ENCODE data around the gene ABCG2. TPM values are rescaled to one million over a fixed set of nuclear protein-coding genes. Genes with fewer than 3 reads are reported as not detected.

Gene ABCG2
- total RNA-seq (22.9 TPM), polyA plus RNA-seq (3.7 TPM)

DNA sequence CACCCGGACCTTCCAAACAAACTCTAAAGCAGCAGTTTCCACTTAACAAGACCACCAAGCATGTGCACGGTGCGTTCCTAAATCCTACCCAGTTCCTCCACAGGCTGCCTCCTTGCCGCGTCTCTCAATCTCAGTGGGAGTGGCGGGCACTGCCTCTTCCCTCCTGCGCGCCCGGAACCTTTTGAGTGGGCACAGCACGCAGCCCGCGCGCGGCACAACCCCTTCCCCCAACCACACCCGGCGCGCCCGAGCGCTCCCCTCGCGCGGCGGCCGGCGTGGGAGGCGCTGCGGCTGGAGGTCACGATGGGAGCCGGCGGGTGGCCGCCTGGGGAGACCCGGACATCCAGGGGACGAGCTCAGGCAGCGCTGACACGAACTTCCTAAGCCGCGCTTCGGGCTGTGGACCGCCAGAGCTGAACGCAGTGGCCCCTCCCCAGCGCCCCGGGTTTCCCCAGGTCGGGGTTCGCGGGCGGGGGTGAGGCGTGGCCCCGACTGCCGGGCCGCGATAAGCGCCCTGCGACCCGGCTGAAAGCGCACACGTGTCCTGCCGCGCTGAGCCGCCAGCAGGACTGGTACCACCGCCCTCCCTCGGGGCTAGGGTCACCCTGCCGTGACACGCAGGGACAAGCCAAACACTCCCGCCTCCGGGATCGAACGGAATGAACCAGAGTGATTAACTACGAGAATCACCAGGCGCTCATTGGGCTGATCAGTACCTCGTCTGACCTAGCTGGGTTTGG, at the start of gene ABCG2:
TSS of gene ABCG2 (minus strand) at position 151 of the 740 bp plus-strand sequence. CDS start 18,644 bp downstream, outside the sequence.
- H3K4me3 ChIP-seq (ENCODE audit: low read depth, low read length): peak within 1 kb of the TSS; percentile 60
- H3K27ac ChIP-seq (ENCODE audit: low read depth): peak within 1 kb of the TSS; percentile 13
- DNase-seq (ENCODE audit: extremely low spot score): no peak
- under 1% methylated on average over 70 of the region's 70 CpGs for WGBS
- no peaks in the 10 kb centered on the region for H3K36me3 ChIP-seq (ENCODE audit: insufficient read depth)
- no peaks in the 10 kb centered on the region for H3K4me1 ChIP-seq (ENCODE audit: insufficient read depth)

DNA sequence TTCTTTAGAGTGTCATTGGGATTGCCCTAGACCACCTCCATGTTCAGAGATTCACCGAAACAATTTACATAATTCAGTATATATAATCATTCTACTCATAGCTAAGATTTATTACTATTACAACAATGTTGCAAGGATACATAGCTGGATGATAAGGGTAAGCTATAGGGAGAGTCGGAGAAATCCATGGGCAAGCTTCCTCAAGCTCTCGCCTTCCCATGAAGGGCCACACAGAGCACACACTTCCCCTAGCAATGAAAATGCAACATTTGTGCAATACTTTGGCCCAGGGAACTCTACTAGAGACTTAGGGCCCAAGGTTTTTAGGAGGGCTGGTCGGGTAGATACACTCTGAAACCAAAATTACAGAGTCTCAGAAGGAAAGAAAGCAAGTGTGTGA, 49.7 kb upstream of the ABCG2 start:
- Histone ChIP-seq H3K36me3 (ENCODE audit: insufficient read depth) (no peaks in the 10 kb centered on the region), H3K4me1 (ENCODE audit: insufficient read depth) (no peaks in the 10 kb centered on the region), H3K27ac (ENCODE audit: low read depth) (no peak overlapping the region), H3K4me3 (ENCODE audit: low read depth, low read length) (no peak overlapping the region)
- WGBS: 71% methylated on average over 4 of the region's 4 CpGs
- no peak for DNase-seq (ENCODE audit: extremely low spot score)

DNA sequence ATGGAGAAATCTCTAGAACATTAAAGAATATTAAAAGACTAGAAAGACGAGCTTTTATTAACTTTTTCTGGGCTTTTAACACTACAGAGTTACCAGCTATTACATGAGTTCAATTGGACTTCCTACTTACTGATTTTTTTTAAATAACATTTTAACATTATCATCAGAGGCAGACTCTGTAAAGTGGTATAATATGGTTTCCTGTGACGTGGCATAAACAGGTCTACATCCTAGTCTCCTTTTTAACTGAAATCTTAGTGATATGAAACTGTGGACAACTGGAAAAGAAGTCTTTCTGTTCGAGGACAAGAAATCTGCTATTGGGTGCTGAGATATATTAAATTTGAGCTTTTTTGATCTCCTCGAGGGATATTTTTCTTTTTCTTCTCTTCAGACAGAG, 48.7 kb upstream of the ABCG2 start:
- Histone ChIP-seq H3K4me1 (ENCODE audit: insufficient read depth) (no peaks in the 10 kb centered on the region), H3K36me3 (ENCODE audit: insufficient read depth) (no peaks in the 10 kb centered on the region), H3K27ac (ENCODE audit: low read depth) (no peak overlapping the region), H3K4me3 (ENCODE audit: low read depth, low read length) (no peak overlapping the region)
- DNase-seq (ENCODE audit: extremely low spot score): no peak
- WGBS: 88% methylated on average over 4 of the region's 4 CpGs

DNA sequence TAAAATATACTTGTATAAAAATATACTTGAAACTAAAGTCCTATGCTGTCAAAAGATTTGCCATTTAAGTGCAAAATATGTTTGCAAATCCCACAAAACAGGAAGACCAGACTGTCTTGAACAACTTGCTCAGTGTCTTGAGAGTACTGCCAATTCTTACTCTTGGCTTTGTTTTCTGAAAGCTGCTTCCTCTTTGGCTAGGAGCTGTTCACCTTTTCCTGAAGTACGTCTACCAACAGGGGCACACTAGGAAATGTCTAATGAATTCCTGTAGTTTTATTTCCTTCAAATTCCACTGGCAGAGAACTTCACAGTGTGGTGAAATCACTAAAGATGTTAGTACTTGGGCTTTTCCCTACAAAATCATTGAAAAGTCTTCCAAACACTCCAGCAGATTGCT, 46.4 kb upstream of the ABCG2 start:
- Histone ChIP-seq H3K36me3 (ENCODE audit: insufficient read depth) (no peaks in the 10 kb centered on the region), H3K4me1 (ENCODE audit: insufficient read depth) (no peaks in the 10 kb centered on the region), H3K27ac (ENCODE audit: low read depth) (no peak overlapping the region), H3K4me3 (ENCODE audit: low read depth, low read length) (no peak overlapping the region)
- no peak for DNase-seq (ENCODE audit: extremely low spot score)
- 16% methylated on average over 1 of the region's 1 CpG for WGBS

DNA sequence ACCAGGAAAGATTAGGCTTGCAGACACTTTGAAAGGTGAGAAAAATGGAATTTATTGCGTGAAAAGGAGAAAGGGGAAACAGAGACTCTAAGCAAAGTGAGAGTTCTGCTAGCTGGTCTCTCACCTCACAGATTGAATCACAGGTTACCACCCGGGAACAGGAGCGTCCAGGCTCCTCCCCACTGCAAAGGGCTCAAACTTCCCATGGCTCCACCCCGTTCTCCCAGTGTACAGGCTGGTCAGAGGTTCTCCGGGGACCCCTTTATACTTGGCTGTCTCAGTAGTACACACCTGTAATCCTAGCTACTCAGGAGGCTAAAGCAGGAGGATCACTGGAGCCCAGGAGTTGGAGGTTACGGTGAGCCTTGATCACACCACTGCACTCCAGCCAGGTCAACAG, 44.0 kb upstream of the ABCG2 start:
- no peak for DNase-seq (ENCODE audit: extremely low spot score)
- H3K4me1 ChIP-seq (ENCODE audit: insufficient read depth): no peaks in the 10 kb centered on the region
- no peaks in the 10 kb centered on the region for H3K36me3 ChIP-seq (ENCODE audit: insufficient read depth)
- H3K4me3 ChIP-seq (ENCODE audit: low read depth, low read length): no peak overlapping the region
- WGBS: 86% methylated on average over 6 of the region's 6 CpGs
- H3K27ac ChIP-seq (ENCODE audit: low read depth): no peak overlapping the region

DNA sequence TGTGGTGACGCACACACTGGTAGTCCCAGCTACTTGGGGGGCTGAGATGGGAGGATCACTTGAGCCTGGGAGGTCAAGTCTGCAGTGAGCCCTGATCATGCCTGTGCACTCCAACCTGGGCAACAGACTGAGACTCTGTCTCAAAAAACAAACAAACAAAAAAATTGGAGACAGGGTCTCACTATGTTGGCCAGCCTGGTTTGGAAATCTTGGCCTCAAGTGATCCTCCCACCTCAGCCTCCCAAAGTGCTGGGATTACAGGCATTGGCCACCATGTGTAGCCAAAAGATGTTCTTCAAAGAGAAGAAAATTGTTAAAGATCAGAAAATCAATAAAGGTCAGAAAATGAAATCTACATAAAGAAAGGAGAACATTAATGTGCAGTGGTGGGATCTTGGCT, 41.7 kb upstream of the ABCG2 start:
- no peak overlapping the region for H3K4me3 ChIP-seq (ENCODE audit: low read depth, low read length)
- 98% methylated on average over 1 of the region's 1 CpG for WGBS
- no peak for DNase-seq (ENCODE audit: extremely low spot score)
- H3K4me1 ChIP-seq (ENCODE audit: insufficient read depth): no peaks in the 10 kb centered on the region
- no peaks in the 10 kb centered on the region for H3K36me3 ChIP-seq (ENCODE audit: insufficient read depth)
- H3K27ac ChIP-seq (ENCODE audit: low read depth): no peak overlapping the region

DNA sequence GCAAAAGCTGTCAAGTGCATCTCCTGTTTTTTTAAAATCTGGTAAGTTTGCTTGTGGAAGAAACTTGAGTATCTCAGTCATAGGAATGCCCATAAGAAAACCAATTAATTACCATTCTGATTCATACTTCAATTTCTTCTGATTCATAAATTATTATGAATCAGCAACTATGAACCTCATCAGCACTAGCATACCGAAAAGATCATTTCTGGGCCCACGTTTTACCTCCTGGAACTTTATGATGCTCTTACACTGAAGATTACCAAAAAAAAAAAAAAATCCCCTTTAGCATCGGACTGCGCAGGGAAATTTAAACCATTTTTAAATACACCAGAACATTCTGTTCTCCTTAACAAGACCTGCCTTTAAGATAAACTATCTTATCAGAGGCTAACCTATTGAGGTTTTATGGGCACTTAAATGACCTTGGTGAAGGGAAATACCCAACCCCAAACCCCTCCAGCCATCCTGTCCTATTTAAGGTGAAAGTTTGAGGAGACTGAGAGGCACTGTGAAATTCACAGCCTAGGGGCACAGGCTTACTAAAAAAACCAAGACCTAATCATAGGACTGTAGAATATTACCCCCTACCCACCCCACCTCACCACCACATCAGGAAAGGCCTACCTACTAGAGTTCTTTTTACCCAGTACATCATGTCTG, 38.2 kb upstream of the ABCG2 start:
- no peak for DNase-seq (ENCODE audit: extremely low spot score)
- WGBS: 79% methylated on average over 4 of the region's 4 CpGs
- no peak overlapping the region for H3K4me3 ChIP-seq (ENCODE audit: low read depth, low read length)
- no peaks in the 10 kb centered on the region for H3K36me3 ChIP-seq (ENCODE audit: insufficient read depth)
- no peak overlapping the region for H3K27ac ChIP-seq (ENCODE audit: low read depth)
- H3K4me1 ChIP-seq (ENCODE audit: insufficient read depth): no peaks in the 10 kb centered on the region

DNA sequence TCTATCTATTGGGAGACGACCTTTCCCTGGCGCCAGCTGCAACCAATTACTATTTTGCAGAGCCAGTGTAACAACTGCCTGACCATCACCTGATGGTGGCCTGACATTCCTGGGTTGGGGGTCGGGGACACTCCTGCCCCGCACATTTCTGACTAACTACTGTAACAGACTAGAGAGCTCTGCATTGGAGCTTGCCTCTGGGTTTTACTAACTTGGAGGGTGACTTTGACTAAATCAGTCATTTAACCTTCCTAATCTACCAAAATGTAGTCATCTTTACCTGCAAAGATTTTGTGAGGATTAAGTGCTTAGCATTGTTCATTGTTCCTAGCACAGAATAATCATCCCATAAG, 37.5 kb upstream of the ABCG2 start:
- Histone ChIP-seq H3K36me3 (ENCODE audit: insufficient read depth) (no peaks in the 10 kb centered on the region), H3K27ac (ENCODE audit: low read depth) (no peak overlapping the region), H3K4me1 (ENCODE audit: insufficient read depth) (no peaks in the 10 kb centered on the region), H3K4me3 (ENCODE audit: low read depth, low read length) (no peak overlapping the region)
- 91% methylated on average over 4 of the region's 4 CpGs for WGBS
- DNase-seq (ENCODE audit: extremely low spot score): no peak

DNA sequence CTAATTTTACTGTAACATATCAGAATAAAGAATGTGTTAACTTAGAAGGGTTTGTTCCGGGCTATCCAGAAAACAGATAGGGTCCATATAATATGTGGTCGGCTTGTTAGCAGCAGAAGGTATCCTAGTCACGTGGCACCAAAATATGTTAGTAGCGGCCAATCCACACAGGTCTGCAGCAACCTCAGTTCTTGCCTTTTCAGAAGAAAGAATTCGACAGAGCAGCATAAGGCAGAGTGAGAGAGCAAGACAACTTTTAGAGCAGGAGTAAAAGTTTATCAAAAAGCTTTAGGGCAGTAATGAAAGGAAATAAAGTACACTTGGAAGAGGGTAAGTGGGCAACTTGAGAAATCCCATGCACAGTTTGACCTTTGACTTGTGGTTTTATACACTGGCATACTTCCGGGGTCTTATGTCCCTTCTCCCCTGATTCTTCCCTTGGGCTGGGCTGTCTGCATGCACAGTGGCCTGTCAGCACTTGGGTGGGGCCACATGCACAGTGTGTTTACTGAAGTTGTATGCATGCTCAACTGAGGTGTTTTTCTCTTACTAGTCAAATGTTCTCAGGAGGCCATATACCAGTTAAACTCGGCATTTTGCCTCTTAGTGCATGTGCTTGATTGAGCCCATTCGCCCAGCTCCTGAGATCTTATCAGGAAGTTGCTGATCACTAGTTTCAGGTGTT, 37.0 kb upstream of the ABCG2 start:
- H3K27ac ChIP-seq (ENCODE audit: low read depth): no peak overlapping the region
- 83% methylated on average over 8 of the region's 8 CpGs for WGBS
- no peak overlapping the region for H3K4me3 ChIP-seq (ENCODE audit: low read depth, low read length)

DNA sequence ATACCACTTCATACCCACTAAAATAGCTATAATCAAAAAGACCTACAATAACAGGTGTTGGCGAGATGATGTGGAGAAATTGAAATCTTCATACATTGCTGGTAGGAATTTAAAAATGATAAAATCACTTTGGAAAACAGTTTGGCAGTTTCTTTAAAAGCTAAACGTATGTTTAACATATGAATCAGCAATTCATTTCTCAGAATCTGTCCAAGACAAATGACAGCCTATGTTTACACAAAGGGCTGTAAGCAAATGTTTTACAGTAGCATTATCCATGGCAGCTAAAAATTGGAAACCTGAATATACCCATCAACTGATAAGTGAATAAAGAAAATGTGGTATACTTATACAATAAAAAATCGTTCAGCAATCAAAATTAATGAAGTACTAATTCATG, 33.0 kb upstream of the ABCG2 start:
- no peaks in the 10 kb centered on the region for H3K36me3 ChIP-seq (ENCODE audit: insufficient read depth)
- H3K4me1 ChIP-seq (ENCODE audit: insufficient read depth): no peaks in the 10 kb centered on the region
- no peak overlapping the region for H3K4me3 ChIP-seq (ENCODE audit: low read depth, low read length)
- WGBS: 77% methylated on average over 3 of the region's 3 CpGs
- no peak overlapping the region for H3K27ac ChIP-seq (ENCODE audit: low read depth)
- no peak for DNase-seq (ENCODE audit: extremely low spot score)

More for the DNA sequence above, 37.0 kb upstream of the ABCG2 start:
- Histone ChIP-seq H3K4me1 (ENCODE audit: insufficient read depth) (no peaks in the 10 kb centered on the region), H3K36me3 (ENCODE audit: insufficient read depth) (no peaks in the 10 kb centered on the region)
- no peak for DNase-seq (ENCODE audit: extremely low spot score)

DNA sequence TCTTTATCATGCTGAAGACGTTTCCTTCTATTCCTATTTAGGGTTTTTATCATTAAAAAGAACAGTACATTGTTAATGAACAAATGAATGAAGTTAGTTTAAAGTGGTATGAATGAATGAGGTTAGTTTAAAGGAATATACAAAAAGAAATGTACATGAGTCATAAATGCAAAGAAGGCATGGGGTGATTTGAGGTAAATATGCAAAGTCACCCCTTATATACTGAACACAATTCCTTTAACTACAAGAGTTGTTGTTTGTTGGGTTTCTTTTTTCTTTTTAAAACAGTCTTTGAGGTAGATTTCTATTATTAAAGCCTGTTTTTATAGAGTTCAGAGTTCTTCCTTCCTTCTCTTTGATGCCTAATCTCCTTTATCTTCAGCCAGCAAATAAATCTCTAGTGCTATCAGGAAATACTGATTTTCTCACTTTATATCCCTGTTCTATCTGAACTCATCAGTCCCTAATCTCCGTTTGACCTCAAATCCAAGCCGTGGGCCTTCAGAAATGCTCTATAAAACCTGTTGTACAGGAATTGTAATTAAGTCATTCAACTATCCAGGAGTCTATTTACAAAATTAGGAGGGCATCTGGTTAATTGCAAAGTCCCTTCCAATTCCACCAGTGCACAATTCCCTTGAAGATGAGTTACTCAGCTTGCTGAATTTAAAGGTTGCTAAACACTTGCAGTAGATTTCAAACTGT, 31.6 kb upstream of the ABCG2 start:
- Histone ChIP-seq H3K4me1 (ENCODE audit: insufficient read depth) (no peaks in the 10 kb centered on the region), H3K36me3 (ENCODE audit: insufficient read depth) (no peaks in the 10 kb centered on the region), H3K27ac (ENCODE audit: low read depth) (no peak overlapping the region), H3K4me3 (ENCODE audit: low read depth, low read length) (no peak overlapping the region)
- no peak for DNase-seq (ENCODE audit: extremely low spot score)
- 37% methylated on average over 3 of the region's 3 CpGs for WGBS

DNA sequence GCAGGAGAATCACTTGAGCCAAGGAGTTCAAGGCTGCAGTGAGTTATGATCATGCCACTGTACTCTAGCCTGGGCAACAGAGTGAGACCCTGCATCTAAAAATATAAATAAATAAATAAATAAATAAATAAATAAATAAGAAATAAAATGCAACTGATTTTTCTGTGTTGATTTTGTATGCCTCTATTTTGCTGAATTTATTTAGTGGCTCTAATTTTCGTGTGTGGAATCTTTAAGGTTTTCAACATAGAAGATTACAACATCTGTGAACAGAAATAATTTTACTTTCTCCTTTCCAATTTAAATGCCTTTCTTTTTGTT, 30.9 kb upstream of the ABCG2 start:
- WGBS: 81% methylated on average over 1 of the region's 1 CpG
- H3K27ac ChIP-seq (ENCODE audit: low read depth): no peak overlapping the region
- no peaks in the 10 kb centered on the region for H3K36me3 ChIP-seq (ENCODE audit: insufficient read depth)
- H3K4me1 ChIP-seq (ENCODE audit: insufficient read depth): no peaks in the 10 kb centered on the region
- H3K4me3 ChIP-seq (ENCODE audit: low read depth, low read length): no peak overlapping the region
- no peak for DNase-seq (ENCODE audit: extremely low spot score)

DNA sequence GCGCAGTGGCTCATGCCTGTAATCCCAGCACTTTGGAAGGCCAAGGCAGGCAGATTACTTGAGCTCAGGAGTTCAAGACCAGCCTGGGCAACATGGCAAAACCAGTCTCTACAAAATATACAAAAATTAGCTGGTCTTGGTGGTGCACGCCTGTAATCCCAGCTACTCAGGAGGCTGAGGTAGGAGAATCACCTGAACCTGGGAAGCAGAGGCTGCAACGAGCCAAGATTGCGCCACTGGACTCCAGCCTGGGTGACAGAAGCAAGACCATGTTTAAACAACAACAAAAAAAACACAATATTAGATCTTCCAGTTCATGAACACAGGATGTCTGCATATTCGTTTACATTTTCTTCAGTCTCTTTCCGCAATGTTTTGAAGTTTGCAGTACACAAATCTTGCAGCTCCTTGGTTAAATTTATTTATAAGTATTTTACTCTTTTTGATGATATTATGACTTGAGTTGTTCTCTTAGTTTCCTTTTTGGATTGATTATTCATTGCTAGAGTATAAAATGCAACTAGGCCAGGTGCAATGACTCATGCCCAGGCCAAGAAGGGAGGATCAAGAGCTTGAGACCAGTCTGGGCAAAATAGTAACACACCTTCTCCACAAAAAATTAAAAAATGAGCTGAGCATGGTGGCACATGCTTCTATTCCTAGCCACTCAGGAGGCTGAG, 30.4 kb upstream of the ABCG2 start:
- no peaks in the 10 kb centered on the region for H3K4me1 ChIP-seq (ENCODE audit: insufficient read depth)
- no peak for DNase-seq (ENCODE audit: extremely low spot score)
- H3K4me3 ChIP-seq (ENCODE audit: low read depth, low read length): no peak overlapping the region
- H3K36me3 ChIP-seq (ENCODE audit: insufficient read depth): no peaks in the 10 kb centered on the region
- H3K27ac ChIP-seq (ENCODE audit: low read depth): no peak overlapping the region
- WGBS: 89% methylated on average over 6 of the region's 6 CpGs

All from urinary bladder (tissue), 4 donors.